HG03460 (cell line): ENCODE measurements around the gene TIGD2.

Experiments used
- ATAC-seq: cut with Tn5 transposase; IDR thresholded peaks from one replicate; pipeline ENCODE4 v1.9.1; 2021; ENCODE audit not compliant: unreplicated experiment

TIGD2 gene

DNA sequence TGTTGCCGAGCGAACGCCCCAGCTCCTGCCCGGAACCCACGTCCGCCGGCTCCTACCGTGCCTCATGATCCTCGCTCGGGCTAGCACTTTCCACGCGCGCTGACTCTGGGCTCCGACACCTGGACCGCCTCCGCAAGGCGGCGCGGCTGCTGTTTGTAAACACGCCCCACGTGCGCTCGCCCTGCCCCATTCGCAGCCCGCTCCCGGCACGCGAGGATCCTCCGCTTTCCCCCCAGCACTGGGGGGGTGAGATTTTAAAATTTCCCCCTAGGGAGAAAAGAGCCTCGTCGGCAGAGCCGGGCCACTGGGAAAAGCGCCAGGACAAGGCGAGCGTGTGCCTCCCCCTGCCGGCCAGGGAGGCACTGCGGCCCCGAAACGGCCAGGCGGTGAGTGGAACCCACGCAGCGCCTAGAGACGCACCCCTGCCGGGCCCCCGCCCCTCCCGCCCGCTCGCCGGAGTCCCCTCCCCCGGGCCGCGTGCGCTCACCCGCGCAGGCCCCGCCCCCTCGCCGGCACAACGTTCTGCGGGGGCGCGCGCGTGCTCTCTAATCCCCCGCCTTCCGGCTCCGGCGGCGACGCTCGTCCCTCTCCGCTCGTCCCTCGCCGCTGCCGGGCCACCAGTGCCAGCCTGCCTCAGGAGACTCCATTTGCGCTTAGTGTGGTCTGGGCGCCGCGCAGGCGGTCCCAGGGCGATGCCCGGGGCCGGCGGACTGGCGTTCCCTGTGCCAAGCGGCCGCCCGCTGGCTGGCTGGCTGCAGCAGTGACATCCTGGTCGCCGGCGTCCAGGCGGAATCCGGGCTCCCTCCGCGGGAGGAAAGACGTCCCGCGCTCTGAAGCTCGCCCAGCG, at the start of gene TIGD2:
TIGD2 (plus strand) TSS at position 548 of the 847 bp plus-strand sequence. CDS start 1,442 bp downstream, outside the sequence.
- peak; percentile 91 for ATAC-seq

DNA sequence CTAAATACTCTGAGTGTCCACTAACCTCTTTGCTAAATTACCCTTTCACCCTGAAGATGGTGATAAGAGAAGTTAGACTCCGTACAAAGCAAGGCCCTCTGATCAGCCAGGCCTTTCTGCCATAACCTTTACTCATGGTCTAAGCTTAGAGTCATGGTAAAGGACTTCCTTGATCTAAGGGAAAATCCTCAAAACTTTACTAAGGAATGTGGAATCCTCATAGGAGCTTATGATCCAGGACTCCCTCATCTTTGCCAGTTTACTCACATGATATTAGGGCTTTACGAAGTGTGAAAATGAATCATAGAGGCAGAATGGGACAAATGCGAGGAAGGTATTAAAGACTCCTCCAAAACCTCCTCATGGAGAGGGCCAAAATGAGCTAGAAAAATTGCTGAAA, 46.5 kb upstream of the TIGD2 start:
- ATAC-seq: no peak

DNA sequence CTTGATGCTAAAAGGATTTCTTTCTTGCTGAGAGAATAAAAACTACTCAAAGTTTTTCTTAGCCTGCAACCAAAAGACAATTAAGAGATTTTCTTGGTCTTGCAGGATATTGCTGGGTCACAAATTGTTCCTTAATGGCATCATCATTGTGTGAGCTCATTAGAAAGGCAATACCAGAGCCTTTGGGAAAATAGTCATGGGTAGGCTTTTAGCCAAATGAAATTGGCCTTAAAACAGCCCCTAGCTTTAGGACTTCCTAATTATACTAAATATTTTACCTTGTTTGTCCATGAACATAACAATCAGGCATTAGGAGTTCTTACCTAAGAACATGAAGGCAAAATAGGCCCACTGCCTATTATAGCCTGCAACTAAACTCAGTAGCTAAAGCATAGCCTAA, 43.9 kb upstream of the TIGD2 start:
- no peak for ATAC-seq

DNA sequence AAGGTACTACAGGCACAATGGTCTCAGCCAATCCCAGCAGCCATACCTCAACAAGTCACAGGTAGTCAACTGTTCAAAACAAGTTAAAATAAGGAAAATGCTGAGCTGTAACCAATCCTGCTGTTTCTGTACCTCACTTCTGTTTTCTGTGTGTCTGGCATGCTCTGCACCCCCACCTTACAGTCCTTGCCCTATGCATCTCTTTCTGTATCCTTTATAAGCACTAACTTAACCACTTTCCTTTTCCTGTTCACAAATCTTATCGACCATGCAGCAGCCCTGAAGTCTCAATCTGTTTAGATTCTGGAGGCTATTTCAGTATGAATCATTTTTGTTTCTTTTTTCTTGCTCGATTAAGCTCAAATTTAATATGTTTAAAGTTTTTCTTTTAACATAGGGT, 41.9 kb upstream of the TIGD2 start:
- peak; percentile 83 for ATAC-seq

DNA sequence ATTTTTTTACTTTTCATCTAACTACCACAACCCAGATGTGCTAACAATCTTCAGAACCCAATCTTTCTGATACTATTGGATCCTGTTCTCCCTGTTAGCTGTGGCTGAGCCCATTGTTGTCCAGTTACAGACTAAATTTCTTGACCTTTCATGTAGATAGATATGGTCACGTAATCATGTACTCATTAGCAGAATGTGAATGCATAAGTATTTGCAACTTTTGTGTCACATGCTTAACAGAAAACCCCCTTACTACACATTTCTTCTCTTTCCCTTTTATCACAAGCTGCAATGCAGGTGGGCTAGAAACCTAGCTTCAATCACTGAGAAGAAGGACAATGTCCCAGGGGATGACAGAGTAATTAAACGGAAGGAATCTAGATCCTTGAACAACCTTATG, 41.3 kb upstream of the TIGD2 start:
- ATAC-seq: peak; percentile 56

GRCh38 chr4:89071311-89071710, 40.0 kb upstream of the TIGD2 start:
- ATAC-seq: no peak

DNA sequence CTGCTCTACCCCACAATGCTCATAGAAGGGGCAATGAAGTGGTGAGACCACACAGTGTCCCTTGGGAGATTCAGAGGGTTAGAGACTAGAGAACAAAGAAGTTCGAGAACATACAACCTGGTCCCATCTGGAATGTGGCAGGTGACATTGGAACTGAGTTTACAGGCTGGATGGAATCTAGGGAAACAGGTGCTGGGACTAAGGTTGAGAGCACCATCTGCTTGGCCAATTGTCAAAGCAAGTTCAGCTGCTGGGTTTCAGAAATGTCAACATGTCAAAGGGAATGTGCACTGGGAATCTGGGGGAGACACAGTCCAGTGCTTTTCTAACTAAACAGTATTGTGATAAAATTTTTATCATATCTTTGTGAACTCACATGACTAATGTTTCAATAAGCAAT, 38.4 kb upstream of the TIGD2 start:
- ATAC-seq: no peak

GRCh38 chr4:89077761-89078160, 33.6 kb upstream of the TIGD2 start:
- no peak for ATAC-seq

GRCh38 chr4:89078300-89078699, 33.0 kb upstream of the TIGD2 start:
- no peak for ATAC-seq

GRCh38 chr4:89099034-89099433, 12.3 kb upstream of the TIGD2 start:
- no peak for ATAC-seq

GRCh38 chr4:89099471-89099870, 11.9 kb upstream of the TIGD2 start:
- ATAC-seq: no peak

- ATAC-seq: peak; percentile 14
Measured at GRCh38 chr4:89100853-89101252, 10.5 kb upstream of the TIGD2 start.

DNA sequence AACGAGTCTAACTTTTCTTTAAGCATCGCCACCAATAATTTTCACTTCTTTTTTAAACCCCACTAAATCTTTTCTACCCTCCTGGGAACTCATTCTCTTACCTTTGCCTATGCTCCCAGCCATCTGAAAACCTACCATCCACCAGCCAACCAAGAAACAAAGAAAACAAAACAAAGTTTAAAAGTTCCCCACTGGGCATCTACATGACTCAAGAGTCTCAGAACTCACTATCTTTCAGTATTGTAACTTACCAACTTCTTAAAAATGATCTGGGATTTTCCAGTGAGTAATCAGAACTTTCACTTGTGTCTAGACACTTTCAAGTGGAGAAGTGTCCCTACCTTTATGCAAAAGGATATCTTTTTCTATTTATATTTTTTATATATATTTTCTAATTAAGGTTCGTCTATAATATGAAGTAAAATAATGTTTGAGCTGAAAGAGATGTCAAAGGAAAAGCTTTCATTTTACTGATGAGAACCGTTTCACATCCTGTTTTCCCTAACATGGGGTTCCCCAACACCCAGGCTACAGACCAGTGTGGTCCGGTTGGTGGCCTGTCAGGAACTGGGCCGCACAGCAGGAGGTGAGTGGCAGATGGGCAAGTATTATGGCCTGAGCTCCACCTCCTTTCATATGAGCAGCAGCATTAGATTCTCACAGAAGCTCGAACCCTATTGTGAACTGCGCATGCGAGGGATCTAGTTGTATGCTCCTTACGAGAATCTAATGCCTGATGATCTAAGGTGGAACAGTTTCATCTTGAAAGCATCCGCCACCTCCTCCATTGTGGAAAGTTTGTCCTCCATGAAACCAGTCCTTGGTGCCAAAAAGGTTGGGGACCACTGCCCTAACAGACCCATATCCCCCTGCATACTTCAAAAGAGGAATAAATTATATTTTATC, 9.8 kb upstream of the TIGD2 start:
- peak; percentile 93 for ATAC-seq

GRCh38 chr4:89105726-89106125, 5.6 kb upstream of the TIGD2 start:
- ATAC-seq: no peak

GRCh38 chr4:89108091-89108490, 3.2 kb upstream of the TIGD2 start:
- no peak for ATAC-seq

- ATAC-seq: no peak
Measured at GRCh38 chr4:89109841-89110540, 1.3 kb upstream of the TIGD2 start.

DNA sequence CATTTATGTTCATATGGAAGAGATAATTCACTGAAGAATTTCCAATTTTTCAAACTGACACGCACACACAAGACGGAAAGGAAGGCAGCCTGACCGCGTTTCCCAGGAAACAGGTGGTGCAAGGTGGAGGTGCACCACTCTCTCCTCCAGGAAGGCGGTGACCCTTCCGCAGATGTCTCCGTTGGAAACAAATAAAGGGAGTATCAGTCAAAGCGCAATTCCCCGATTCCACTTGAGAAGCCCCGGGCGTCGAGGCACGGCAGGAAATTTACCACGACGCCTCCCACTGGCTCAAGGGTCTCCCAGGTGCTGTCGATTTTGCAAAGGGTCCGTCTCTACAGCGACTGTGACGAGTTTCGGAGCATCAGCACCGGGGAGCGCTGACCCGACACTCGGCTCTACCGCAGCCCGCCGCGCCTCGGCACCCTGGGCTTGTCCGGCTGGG, 770 bp upstream of the TIGD2 start:
- ATAC-seq: no peak

- ATAC-seq: no peak
Measured at GRCh38 chr4:89111833-89112563, 665 bp downstream of the TIGD2 start.

GRCh38 chr4:89113415-89113814, 2.1 kb downstream of the TIGD2 start:
- no peak for ATAC-seq

- no peak for ATAC-seq
Measured at GRCh38 chr4:89114100-89114499, 2.8 kb downstream of the TIGD2 start.

GRCh38 chr4:89117115-89117514, 5.8 kb downstream of the TIGD2 start:
- no peak for ATAC-seq
